22Rv1 (cell line): Measurements from ENCODE around the gene KCNH6.

Source experiments
- H3K27ac ChIP-seq: fragments of 450-650 bp; 2 replicates; pipeline ENCODE4 v1.5.1; 2017
- ZFX ChIP-seq: fragments of 450-650 bp; IDR thresholded peaks from 2 replicates; pipeline ENCODE4 v1.6.1; 2017; ENCODE audit warnings: antibody characterized with exemption, borderline replicate concordance
- TF ChIP-seq, protein P1 (sequence below): fragments of 450-650 bp; IDR thresholded peaks from 2 replicates; pipeline ENCODE4 v1.5.1; 2017; ENCODE audit warnings: mild to moderate bottlenecking

The KCNH6 gene

DNA sequence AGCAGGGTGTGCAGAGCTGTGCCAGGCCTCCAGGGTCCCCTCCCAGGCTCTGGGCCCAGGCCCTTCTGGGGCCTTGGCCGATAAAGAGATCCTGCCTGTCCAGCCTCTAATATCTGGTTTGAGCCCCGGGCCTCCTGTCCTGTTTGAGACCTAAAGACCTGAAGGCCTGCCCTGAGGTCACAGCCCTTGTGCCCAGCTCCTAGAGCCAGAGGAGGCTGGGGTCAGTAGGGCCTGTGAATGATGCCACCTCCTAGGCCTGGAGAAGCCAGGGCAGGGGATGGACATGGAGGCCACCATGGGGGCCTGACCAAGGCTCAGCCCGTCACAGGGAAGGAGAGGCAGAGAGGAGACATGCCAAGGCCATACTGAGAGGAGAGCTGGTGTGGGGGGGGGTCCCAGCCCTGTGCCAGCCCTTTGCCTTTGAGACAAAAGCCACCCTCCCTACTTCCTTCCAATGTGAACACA lies 7.4 kb downstream of the KCNH6 start:
- no peak for TF ChIP-seq ZFX
- TF ChIP-seq, protein P1, sequence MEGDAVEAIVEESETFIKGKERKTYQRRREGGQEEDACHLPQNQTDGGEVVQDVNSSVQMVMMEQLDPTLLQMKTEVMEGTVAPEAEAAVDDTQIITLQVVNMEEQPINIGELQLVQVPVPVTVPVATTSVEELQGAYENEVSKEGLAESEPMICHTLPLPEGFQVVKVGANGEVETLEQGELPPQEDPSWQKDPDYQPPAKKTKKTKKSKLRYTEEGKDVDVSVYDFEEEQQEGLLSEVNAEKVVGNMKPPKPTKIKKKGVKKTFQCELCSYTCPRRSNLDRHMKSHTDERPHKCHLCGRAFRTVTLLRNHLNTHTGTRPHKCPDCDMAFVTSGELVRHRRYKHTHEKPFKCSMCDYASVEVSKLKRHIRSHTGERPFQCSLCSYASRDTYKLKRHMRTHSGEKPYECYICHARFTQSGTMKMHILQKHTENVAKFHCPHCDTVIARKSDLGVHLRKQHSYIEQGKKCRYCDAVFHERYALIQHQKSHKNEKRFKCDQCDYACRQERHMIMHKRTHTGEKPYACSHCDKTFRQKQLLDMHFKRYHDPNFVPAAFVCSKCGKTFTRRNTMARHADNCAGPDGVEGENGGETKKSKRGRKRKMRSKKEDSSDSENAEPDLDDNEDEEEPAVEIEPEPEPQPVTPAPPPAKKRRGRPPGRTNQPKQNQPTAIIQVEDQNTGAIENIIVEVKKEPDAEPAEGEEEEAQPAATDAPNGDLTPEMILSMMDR: no peak

DNA sequence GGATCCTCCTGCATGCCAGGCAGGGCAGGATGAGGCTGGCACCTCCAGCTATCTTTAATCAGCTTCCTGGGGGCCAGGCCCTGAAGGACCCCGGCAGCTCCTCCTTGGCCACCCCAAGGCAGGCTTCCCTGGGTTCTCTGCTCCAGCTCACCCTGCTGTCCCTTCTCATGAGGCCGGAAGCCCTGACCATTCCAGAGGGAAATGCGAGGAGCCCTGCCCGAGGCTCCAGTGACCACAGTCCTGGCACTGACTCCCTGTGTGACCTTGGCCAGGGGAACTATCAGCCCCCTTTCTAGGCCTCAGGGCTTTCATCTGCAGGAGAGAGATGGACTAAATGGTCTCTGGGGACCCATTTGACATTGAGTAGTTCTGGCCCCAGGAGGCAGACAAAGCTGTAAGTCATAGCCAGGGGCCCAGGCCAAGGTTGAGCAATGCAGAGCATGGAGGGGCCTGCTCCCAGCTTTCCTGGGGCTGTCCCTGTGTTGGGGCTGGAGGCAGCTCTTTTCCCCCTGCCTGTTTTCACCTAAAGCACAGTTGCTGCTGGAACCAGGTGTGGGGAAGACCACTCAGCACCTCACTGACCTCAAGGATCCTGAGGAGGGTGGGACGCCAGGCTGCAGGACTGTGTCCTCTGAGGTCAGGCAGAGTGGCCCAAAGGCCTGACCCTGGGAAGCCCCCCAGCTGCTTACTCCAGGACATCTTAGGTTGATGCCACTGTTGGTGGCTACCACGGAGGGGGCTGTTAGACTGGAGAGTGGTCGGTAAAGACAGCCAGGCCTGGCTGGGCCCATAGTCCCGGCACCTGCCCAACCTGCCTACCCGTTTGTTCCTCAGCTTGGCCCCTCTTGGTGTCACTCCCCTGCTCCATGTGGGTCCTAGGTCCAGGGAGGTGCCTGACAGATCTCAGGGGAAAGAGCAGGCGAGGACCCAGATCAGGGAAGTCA lies 8.1 kb downstream of the KCNH6 start:
- no peak overlapping the region for H3K27ac ChIP-seq
- TF ChIP-seq, protein P1: no peak
- TF ChIP-seq ZFX: no peak

More for the DNA sequence above, 7.4 kb downstream of the KCNH6 start:
- no peak overlapping the region for H3K27ac ChIP-seq

DNA sequence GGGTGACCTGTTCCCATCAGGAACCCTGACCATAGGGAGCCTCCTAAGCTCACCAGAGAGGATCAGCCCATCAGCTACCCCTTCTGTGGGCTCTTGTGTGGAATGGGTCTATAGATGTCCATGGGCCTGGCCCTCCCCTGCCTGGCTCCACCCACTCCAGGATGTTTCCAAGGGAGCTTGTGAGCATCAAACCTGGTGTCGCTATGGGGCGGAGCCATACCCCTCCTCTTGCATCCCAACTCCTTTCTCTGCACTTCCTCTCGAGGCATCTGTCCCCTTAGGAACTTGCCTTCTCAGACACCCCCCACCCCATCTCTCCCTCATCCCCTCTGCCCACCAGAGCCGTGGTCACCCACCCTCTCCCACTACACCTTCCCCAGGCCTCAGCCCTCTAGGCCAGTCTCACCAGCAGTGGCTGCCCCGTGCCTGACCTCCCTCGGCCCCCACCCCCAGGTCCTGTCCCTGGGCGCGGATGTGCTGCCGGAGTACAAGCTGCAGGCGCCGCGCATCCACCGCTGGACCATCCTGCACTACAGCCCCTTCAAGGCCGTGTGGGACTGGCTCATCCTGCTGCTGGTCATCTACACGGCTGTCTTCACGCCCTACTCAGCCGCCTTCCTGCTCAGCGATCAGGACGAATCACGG lies 10.4 kb downstream of the KCNH6 start:
- H3K27ac ChIP-seq: no peak overlapping the region
- TF ChIP-seq, protein P1: no peak
- no peak for TF ChIP-seq ZFX

DNA sequence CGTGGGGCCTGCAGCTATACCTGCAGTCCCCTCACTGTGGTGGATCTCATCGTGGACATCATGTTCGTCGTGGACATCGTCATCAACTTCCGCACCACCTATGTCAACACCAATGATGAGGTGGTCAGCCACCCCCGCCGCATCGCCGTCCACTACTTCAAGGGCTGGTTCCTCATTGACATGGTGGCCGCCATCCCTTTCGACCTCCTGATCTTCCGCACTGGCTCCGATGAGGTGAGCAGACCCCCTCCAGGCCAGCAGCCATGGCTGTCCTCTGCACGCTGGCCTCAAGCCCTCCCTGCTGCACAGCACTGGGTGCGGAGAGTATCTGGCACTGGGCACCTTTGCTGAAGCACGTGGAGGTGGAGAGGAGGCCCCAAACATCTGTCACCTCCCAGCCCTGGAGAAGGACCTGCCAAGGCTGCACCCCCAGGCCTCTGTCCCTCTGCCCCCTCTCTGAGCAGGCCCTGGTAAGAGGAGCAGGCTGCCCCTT lies 11.0 kb downstream of the KCNH6 start:
- no peak overlapping the region for H3K27ac ChIP-seq
- no peak for TF ChIP-seq ZFX
- TF ChIP-seq, protein P1: no peak

DNA sequence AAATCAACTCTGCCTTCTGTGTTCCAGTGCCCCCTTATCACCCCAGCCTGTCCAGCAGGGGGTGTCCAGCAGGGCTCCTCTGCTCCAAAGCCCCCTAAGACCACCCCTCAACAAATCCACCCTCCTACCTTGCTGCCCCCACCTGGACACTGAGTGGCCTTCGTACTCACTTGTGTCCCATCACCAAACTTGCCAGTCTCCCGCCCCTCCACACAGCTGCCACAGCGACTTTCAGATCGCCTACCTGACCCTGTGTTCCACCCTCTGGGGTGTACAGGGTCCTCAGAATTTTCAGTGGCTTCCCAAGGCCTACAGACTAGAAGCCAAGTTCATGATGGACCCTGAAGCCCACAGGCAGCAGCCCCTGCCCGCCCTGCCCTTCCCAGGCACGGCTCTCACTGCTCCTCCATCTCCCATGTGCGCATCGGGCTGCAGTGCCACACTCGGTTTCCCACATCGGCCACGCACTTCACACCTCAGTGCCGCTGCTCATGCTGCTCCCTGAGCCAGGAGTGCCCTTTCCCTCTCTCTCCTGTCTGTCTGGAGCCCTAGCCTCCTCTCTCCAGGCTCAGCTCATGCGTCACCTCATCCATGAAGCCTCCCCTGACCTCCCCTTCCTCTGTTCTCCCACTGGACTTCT lies 11.8 kb downstream of the KCNH6 start:
- TF ChIP-seq, protein P1: no peak
- TF ChIP-seq ZFX: no peak
- H3K27ac ChIP-seq: no peak overlapping the region

DNA sequence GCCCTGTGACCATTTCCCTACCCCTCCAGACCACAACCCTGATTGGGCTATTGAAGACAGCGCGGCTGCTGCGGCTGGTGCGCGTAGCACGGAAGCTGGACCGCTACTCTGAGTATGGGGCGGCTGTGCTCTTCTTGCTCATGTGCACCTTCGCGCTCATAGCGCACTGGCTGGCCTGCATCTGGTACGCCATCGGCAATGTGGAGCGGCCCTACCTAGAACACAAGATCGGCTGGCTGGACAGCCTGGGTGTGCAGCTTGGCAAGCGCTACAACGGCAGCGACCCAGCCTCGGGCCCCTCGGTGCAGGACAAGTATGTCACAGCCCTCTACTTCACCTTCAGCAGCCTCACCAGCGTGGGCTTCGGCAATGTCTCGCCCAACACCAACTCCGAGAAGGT lies 12.5 kb downstream of the KCNH6 start:
- H3K27ac ChIP-seq: no peak overlapping the region
- TF ChIP-seq, protein P1: no peak
- TF ChIP-seq ZFX: no peak
